Stimulated activated CD4-positive, alpha-beta T cell treated with anti-CD3 and anti-CD28 coated beads, Interleukin-2, amount 100 ng/mL, for 48 hours (primary cell): ENCODE results near the gene TMEM151A.
"Not testable (repeated sequence)": the region's sequence is repeated elsewhere in the genome, so short reads cannot be mapped to it uniquely, and the experiment has no call there.

Experiments used
- DNase-seq, 2 donors: peaks; one replicate each; pipeline ENCODE4 v3.0.0-alpha.2; 2020

TMEM151A gene

DNA sequence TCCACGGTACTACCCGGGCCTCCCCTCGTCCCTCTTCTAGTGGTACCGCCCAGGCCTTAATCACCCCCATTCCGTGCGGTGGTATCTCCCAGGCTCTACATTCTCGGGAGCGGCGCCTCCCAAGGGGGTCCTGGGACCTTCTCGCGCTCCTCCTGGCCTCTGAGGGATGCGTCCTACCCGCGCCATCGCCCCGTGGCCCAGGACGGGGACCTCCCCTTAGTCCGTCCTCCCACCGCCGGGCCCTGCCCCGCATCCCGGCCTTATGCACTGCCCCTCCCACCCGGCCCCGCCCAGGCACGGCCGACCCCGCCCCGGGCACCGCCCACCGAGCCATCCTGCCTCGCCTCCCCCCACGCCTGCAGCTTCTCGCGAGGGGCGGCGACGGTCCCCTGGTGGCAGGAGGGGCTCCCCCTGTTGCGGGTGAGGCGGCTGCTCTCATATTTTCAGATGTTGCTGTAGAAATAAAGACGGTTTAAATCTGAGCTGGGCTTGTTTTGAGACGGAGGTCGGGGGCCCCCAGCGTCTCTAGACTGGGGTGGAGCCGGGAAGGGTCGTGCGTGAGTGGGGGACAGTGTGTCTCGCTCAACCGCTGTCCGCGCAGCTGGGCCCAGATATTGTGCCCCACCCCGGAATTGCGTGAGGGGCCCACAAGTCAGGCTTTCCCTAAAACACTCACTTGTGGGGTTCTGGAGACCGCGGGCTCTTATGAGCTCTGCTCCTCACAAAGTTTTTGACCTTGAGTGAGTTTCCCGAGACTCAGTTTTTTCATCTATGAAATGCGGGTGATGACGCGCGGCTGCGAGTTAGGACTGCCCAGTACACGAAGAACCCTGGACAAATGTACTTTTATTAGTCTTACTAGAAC is 24.1 kb upstream of the TMEM151A start:
- peak; percentile 83 to 85 for DNase-seq

DNA sequence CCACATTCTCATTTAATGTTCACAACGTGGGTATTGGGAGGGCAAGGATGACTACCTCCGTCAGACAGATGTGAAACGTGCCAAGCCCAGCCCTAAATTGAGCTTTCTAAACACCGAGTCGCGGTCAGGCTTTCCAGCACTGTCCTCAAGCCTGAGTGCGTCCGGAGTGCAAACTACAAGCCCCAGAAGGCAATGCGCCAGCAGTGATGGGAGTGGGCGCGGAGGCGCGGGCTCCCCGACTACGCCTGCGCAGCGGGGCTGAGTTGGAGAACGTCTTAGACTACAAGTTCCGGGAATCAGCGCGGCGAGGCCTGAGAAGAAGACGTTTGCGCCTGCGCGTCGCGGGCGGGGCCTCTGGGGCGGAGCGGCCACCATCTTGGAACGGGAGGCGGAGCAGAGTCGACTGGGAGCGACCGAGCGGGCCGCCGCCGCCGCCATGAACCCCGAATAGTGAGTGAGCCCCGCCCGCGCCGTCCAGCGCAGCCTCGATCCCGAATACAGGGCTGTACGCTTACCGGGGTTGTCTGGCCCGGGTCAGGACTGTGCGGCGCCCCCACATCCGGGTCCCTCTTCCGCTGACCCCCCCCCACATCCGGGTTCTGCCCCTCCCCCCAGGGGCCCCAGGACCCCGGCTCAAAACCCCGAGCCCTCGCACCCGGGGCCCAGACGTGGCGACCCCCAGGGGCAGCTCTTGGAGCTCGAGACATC is 23.3 kb upstream of the TMEM151A start, which contains the start of gene RAB1B:
Gene RAB1B (plus strand): TSS at position 396 of the 708 bp plus-strand sequence. CDS start 41 bp downstream, at position 437.
- peak; percentile 99 to 100 for DNase-seq

DNA sequence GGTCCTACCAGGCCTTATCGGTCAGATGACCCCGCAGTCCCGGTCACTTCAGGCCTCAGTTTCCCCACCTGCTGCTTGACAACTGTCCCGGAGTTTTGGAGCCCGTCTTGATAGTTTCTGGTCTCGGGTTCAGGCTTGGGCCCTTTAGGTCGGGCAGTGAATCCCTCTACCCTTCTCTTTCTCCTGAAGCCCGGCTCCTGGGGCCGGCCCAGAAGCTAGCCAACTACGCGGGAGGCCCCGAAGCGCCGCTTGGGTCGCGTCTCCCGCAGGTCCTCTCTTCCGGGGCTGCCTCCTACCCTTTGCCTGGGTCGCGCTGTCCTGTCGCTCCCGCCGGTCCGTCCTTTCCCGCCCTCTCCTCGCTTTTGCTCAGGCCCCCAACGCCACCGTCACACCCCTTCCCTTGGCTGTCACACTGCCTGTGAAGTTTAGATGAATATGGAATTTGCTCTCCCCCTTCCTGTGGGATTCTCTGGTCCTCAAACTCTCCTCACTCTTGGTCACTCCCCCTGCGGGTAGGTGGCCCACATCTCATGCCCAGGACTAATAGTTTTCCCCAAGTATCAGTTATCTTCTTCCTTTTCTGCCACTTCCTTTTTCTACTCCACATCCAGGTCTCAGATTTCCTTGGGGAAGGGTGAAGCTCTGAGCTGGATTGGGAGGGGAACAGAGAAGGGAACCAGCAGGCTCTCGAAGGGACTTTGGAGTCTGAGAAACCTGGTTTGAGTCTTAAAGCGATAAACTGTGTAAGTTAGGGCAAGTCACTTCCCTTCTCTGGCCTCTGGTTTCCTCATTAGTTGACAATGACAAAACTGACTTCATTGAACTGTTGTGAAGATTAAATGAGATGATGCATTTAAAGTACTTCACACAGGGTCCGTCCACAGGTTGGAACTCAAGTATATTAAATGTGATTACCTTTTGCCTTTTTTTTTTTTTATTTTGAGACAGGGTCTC is 22.5 kb upstream of the TMEM151A start:
- DNase-seq = no peak

DNA sequence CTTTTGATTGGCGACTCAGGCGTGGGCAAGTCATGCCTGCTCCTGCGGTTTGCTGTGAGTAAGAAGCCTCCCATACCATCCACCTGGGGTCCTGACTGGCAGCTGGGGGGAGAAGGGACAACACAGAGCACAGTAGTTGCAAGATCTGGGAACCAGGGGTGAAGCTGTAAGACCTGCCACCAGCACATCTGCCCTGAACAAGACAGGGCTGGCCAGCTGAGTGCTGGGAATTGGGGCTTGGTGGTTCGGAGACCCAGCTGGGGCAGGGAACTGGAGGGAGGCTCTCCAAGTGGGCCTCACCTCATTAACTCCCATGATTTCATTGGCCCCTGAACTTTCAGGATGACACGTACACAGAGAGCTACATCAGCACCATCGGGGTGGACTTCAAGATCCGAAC is 19.9 kb upstream of the TMEM151A start:
- no peak for DNase-seq

DNA sequence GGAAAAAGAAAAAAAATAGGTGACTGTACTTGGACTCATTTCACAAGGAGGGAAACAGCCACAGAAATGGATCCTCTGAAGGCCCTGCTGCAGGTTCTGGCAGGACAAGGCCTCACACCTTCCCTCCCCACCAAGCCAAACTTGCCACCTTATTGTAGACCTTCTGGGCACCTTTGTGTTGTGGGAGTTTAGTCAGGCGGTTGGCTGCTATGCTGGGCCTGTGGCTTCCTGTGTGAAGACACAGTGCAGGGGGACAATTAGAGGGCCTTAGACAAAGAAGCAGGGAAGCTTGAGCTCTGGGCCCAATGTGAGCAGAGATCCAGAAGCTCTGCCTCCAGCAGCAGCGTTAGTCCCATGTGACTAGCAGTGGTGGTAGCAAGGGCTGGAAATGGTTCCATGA is 19.1 kb upstream of the TMEM151A start:
- DNase-seq = no peak

DNA sequence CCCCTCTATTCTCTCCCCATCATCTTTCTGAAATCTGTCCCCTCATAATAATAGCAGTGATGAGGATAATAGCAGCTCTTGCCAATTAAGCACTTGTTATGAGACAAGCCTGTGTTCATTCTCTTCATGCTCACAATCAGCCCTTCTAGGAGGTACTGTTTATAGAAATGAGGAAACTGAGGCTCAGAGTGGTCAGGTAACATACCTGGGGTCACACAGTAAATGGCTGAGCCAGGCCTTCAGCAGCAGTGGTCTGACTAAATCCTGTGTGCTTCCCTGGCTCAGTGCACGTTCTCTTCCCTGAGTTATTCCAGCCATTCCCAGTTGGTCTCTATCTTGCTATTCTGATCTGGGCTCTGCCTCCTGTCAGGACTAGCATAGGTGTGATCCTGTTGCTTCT is 17.5 kb upstream of the TMEM151A start:
- no peak for DNase-seq

DNA sequence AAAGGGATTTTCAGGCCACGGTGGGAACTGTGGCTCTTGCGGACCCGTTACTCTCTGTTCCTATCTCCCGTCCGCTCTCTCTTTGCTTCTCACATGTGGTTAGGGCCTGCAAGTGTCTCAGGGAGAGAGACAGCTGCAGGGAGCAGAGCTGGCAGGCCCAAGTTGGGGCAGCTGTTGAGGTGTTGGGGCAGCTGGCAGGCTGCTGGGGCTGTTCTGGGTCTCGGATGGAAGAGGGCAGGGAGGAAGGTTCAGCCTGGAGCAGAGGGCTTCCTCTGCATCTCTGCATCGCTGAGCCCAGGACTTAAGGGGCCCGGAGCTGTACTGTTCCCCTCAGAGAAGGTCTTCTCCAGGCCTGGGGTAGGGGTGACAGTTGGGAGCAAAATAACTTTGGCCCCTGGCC is 16.3 kb upstream of the TMEM151A start:
- DNase-seq = no peak

DNA sequence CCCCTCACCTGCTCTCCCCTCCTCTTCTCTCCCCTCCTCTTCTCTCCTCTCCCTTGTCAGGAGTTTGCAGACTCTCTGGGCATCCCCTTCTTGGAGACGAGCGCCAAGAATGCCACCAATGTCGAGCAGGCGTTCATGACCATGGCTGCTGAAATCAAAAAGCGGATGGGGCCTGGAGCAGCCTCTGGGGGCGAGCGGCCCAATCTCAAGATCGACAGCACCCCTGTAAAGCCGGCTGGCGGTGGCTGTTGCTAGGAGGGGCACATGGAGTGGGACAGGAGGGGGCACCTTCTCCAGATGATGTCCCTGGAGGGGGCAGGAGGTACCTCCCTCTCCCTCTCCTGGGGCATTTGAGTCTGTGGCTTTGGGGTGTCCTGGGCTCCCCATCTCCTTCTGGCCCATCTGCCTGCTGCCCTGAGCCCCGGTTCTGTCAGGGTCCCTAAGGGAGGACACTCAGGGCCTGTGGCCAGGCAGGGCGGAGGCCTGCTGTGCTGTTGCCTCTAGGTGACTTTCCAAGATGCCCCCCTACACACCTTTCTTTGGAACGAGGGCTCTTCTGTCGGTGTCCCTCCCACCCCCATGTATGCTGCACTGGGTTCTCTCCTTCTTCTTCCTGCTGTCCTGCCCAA is 15.6 kb upstream of the TMEM151A start:
- DNase-seq = no peak

DNA sequence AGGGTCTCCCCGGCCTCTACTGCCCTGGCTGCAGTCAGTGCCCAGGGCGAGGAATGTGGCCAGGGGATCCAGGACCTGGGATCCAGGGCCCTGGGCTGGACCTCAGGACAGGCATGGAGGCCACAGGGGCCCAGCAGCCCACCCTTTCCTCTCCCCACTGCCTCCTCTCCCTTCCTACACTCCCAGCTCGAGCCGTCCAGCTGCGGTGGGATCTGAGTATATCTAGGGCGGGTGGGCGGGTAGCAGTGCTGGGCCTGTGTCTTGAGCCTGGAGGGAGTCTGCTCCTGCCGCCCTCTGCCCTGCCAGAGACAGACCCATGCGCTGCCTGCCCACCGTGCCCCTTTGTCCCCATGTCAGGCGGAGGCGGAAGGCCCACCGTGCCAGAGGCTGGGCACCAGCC is 15.1 kb upstream of the TMEM151A start:
- not testable (repeated sequence) for DNase-seq

DNA sequence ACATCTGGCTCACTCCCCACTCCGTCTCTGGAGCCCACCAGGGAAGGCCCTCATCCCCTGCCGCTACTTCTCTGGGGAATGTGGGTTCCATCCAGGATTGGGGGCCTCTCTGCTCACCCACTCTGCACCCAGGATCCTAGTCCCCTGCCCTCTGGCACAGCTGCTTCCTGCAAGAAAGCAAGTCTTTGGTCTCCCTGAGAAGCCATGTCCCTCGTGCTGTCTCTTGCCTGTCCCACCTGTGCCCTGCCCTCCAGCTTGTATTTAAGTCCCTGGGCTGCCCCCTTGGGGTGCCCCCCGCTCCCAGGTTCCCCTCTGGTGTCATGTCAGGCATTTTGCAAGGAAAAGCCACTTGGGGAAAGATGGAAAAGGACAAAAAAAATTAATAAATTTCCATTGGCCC is 14.6 kb upstream of the TMEM151A start:
- not testable (repeated sequence) for DNase-seq

DNA sequence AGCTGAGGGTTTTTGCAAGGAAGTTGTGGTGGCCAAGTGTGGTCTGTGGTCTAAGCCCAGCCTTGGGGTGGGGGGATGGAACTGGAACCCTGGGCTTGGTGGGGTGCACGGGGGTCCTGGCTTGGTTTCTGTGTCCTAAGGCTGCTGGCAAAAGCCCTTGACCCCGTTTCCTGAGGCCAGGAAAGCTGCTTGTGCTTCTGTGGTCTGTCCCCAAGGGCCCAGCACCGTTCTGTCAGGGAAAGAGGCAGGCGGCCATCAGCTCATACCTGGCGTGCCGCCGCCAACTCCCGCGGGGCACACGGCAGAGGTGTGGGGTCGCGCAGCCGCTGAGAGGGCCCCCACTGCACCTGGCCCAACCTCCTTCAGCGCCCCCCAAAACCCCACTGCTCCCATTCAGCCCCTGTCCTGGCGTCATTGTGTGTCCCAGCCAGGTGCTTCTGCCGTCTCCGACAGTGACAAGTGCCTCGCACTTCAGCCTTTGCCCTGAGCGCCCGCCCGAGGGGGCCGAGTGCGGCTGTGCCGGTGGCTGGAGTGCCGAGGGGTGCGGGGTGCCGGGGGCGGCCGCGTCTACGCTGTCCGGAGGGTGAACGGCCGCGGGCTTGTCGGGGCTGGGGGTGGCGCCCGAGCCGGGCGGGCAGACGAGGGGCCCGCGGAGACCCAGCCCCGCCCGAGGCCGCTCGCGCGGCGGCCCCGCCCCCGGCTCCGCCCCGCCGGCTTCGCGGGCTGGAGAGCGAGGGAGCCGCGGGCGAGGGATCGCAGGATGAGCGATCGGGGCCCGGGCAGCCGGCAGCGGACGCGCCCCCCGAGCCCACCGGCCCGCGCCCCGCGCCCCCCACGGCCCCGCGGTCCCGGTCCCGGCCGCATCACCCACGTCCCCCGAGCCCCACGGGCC is 14.0 kb upstream of the TMEM151A start, which contains the start of gene CNIH2:
Gene CNIH2 (plus strand): TSS at position 705 of the 892 bp plus-strand sequence. CDS start 282 bp downstream, outside the sequence.
- DNase-seq = peak; percentile 40 to 52

DNA sequence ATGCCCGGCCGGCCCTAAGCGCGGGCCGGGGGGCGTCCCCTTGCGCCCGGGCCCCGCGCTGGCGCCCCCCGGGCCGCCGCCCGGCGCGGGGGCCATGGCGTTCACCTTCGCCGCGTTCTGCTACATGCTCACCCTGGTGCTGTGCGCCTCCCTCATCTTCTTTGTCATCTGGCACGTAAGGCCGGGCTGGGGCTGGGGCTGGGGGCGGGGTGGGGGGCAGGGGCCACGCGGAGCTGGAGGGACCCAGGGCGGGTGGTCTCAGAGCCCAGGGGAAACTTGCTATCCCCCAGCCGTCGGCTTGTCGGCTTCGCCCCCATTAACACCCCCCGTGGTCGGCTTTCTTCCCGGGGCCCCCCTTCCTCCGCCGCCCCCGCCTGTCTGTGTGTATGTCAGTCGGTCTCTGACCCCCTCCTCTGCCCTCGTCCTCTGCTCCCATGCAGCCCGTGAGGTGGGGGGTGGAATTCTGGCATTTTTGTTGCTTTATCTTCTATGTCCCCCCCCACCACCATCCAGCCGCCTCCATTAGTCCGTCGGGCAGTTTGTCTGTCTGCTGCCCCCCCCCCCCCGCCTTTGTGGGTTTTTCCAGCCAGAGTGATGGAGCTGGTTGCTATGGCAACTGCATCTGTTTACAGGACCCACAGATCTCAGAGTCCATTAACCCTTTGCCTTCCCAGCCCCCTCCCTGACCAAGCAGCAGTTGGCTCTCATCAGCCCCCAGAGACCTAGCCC is 13.2 kb upstream of the TMEM151A start:
- DNase-seq = no peak

DNA sequence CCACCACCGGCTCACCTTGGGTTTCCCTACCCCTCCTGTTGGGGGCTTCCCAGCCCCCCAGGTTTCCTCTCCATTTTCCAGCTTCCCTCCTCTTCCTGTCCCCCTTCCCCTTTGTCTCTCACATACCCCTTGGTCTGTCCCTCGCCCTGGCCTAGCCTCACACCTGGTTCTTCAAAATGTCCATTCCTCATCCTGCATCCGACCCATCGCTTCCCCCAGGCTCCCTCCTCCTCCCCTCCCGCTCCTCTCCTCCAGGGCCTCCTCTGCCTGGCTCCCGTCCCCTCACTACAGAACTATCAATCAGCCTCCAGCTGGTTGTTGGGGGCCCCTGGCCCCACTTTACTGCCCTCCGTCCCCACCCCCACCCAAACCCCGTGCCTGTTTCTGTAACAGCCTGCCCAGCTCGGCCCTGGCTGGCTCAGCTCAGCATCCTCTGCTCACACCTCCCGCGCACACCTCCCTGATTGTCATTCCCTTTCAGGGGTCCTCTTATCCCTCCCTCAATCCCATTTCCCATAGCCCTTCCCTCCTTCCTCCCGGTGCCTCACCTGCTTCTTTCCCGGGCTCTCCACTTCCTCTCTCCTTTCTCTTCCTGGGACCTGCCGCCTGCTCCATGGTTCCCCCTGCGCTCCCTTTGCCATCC is 12.5 kb upstream of the TMEM151A start:
- no peak for DNase-seq

DNA sequence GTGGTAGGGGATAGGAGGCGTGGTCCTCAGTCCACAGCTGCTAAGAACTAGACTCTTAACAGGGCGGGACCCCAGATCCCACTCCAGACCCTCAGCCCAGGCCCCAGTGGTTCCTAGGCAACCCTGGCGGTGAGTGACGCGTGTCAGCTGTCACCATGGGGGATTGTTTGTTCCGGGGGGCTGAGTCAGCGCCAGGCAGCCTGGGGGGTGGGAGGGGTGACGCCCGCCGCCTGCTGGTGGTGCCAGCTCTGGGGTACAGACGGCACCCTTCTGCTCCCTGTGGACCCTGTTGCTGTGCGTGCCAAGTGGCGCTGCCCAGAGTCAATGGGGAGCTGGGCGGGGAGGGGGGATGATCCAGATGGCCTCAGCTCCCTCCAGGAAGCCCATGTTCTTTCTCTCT is 11.3 kb upstream of the TMEM151A start:
- DNase-seq = no peak

DNA sequence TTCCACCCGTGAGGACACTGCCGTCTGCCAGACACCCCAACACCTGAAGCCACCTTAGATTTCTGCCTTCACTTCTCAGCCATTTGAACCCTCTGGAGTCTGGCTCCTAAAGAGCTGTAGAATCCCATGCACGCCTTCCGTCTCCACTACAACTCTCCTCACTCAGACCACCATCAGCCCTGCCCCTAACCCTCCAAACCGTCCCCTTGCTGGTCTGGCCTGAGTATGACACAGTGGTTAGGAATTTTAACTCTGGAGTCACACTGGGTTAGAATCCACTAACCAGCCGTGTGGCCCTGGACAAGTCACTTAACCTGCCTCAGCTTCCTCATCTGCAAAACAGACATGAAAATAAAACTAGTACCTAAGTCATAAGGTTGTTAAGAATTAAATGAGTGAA is 10.7 kb upstream of the TMEM151A start:
- DNase-seq = no peak

DNA sequence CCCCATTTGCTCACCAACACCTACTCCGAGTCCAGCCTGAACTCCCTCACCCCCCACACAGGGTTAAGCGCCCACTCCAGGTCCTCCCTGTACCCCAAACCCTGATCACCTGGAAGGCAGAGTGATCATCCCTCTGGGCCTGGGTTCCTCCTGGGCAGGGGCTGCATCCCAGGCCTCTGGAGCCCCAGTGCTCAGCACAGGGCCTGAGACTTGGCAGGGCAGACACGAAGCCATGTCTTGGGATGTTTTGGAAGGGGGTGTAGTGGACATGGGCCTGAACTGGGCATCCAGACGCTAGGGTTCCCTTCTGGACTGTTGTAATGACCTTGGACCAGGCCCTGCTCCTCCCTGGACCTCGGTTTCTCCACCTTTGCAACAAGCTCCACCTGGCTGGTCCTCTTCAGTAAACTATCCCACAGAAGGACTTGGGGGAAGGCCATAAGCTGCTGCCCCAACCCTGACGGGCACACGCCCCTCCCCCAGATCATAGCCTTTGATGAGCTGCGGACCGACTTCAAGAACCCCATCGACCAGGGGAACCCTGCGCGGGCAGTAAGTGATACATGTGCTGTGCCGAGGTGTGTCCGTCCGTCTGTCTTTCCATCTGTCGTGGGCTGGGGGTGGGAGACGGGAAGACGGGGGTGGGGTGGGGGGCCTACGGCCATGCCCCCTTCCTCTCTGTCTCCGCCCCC is 9.8 kb upstream of the TMEM151A start:
- no peak for DNase-seq

DNA sequence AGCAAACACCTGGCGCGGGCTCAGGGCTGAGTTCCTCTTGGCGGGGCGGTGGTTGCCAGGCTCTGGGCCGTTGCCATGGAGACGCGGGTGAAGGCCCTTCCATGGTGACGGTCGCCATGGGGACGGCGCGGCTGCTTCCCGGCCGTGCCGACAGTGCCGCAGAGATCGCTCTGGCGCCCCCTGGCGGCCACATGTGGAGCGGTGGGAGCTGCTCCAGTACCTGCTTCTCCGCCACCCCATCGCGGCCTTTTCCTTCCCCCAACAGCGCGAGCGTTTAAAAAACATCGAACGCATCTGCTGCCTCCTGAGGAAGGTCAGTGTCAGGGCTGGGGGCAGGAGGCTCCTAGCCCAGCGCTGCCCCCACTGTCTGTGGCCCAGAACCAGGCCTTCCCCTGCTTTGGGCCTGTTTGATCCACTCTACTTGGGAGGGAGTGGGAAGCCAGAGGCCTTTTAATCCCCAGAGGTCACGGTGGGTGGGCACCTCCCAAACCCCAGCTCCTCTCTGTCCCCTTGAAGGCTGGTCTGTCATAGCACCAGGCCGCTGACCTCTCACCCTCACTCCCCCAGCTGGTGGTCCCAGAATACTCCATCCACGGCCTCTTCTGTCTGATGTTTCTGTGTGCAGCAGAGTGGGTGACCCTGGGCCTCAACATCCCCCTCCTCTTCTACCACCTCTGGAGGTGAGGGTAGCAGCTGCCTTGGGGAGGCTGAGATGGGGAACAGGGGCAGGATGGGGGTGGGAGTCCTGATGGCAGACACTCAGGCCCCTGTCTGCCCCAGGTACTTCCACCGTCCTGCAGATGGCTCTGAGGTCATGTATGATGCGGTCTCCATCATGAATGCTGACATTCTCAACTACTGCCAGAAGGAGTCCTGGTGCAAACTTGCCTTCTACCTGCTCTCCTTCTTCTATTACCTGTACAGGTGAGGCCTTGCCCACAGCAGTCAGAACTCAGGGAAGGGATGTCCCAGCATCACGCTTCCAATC is 8.9 kb upstream of the TMEM151A start:
- peak; percentile 99 for DNase-seq
